ENCODE measurements around the gene GNA12.

GNA12 gene

DNA sequence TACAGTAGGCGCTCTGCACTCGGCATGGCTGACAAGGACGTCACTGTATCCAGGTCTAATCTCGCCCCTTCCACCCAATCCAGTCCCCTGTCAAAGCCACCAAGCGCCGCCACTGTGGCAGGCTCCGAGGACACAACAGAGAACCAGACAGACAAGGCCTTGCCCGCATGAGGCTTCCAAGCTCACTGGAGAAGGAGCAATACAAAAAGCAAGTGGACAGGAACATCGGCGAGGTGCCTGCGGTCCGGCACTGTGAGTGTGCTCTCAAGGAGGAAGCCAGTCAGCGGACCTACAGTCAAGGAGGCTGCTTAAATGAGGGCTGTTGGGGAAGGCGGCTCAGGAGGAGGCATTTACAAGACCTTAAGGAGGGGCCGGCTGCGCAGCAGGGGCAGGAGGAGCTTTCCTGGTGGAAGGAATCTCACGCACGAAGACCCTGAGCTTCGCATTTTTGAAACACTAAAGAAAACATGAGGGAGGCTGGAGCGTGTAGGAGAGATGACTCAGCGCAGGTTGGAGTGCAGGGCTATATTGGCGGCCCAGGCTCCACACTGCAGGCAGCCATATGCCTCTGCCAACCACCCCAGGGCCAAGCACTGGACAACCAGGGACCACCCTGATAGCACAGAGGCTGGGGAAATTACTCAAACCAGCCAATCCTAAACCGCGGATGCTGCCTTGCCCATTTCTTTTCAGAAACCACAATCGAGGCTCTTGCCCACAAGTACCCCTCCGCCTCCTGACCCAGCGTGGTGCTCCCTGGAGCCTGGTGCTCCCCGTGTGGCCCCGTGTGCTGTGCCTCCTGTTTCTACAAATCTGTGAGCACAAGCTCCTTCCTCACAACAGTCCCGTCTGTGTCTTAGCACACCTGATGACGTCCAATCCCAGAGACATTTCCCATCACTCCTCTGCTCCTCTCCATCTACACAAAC lies 28.9 kb downstream of the GNA12 start:
- no peak for DNase-seq

- DNase-seq = no peak
Observed at GRCh38 chr7:2814186-2814945, 29.7 kb downstream of the GNA12 start.

DNA sequence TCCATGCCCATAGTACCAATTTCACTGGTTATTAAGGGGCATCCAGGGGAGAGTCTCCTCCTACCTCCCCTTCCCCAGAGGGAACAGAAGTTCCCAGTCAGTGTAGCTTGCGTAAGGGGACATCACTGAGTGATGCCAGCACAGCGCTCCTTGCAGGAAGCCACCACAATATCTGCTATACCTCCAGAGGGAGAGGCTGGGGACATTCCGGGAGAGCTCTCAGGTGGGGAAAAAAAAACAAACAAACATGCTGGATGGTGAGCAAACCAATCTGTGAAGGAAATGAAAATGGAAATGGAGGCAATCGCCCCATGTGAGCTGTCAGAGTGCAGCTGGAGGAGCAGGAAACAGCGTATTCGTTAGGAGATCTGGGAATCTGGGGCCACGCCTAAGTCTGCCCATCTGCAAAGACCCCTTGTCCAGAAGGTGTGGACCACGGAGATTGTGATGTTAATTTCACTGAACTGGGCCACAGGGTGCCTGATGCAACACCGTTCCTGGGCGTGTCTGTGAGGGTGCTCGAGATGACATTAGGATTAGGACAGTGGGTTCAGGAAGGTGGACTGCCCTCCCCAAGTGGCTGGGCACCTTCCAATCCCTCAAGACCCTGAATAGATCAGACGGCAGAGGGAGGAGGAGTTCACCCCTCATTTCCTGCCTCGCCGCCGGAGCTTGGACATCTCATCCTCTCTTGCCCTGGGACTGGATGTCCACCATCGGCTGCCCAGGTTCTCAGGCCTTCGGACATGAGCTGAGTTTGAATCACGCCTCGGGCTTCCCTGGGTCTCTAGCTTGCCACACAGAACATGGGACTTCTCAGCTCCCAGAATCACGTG lies 30.5 kb downstream of the GNA12 start:
- no peak for DNase-seq

DNA sequence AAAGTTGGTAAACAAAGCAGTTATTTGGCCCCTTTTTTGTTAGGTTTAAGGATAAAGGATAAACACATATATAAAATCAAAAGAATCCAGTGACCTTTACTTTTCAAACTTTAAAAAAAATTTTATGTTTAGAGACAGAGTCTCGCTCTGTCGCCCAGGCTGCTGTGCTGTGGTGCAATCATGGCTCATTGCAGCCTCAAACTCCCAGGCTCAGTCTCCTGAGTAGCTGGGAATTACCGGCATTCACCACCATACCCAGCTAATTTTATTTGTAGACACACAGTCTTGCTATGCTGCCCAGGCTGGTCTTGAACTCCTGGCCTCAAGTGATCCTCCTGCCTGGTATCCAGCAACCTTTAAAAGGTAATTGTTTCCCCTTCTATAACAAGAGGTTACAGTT lies 31.3 kb downstream of the GNA12 start:
- no peak for DNase-seq

DNA sequence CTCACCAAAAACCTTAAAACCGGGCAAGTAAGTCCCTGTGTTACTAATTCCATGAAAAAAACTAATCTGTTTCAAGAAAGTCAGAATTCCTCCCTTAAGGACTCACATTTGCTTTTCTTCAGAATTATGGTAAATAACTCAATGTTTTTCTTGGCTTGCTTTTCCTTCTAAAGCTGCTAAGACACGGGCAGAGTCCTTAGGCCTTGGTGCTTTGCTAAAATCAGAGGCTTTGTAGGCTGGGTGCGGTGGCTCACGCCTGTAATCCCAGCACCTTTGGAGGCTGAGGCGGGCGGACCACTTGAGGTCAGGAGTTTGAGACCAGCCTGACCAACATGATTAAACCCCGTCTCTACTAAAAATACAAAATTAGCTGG lies 32.0 kb downstream of the GNA12 start:
- no peak for DNase-seq

GRCh38 chr7:2811476-2812113 lies 32.5 kb downstream of the GNA12 start:
- DNase-seq = no peak

- DNase-seq = no peak
Observed at GRCh38 chr7:2810682-2811415, 33.3 kb downstream of the GNA12 start.

GRCh38 chr7:2809903-2810625 lies 34.0 kb downstream of the GNA12 start:
- no peak for DNase-seq

DNA sequence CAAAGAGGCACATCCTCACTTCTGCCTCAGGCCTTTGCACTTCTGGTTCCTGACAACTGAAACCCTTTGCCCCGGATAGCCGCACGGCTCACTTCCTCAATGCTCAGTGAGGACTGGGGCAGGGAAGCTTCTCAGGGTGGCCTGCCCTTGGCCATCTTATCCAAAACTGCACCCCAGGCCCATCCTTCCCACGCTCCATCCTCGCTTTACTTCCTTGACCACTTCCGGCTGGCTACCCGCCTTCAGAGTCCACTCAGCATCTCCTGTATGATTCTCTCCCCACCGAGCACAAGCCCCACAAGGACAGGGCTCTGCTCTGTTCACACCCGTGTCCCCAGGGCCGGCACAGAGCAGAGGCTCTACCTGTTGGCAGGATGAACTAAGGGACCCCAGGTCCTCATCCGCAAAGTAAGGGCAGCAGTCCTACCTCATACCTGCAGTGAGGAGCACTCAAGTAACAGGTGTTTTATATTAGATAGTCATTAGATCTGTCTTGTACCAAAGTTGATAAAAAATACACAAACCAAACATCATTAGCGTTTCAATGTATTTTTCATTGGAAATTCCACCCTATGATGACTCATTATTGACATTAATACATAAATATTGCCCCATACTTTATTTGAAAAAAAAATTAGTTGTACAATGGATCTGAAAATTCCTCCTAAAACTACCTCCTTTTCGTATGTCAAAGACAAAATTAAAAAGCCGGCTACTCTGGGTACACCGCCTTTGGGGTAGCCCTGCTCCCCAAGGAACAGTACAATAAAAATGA lies 35.0 kb downstream of the GNA12 start:
- DNase-seq = no peak

DNA sequence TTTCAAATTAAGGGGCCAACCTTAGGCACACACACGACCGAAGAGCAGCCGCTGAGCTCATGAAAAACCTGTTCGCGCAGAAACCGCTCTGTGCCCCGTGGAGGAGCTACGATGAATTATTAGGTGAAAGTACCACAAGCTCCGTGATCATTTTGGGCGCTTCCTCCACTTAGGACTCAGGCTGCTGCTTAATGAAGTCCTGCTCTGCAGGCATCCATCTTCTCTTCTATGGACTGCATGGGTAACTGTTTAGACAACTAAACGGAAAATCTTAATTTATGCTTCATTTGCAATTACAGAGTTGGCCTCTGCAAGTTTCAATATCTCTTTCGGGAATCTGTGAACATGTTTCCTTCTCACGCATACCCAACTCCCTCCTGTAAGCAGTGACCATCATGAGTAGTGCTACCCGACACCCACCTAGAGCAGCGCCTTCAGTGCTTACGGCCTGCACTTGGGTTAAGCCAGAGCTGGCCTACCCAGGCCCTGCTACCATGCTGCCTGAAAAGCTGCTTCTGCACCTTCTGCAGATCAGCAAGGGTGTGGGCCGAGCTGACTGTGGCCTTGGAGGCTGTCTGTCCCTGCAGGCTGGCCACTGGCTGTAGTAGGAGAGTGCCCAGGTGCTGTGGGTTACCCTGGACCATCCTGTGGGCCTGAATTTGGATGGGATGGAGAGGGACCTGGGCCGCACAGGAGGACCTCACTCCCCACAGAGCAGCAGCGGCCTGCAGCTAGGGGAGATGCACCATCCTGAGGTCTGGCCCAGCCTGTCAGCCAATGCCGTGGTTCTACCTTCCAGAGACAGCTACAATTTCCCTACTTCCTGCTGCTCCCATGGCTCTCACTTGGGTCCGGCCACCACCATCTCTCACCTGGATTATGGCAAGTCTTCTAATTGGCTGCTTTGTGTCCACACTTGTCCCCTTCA lies 36.0 kb downstream of the GNA12 start:
- no peak for DNase-seq

- no peak for DNase-seq
Observed at GRCh38 chr7:2807460-2807844, 36.7 kb downstream of the GNA12 start.

DNA sequence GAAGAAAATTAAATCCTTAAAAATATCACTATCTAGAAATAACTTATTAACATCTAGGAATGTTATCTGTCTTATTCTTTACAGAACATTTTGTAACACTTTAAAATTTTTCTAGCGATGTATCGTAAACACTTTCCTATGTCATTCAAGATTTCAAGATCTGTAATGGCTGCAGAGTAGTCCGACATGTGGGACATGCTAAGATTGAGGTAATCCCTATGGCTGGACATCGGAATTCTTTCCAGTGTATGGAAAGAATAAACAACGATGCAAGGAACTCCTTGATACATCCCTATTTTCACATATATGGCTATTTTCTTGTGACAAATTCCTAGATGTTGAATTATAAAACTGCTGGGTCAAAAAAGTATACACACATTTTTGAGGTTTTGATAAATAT lies 37.5 kb downstream of the GNA12 start:
- no peak for DNase-seq

DNA sequence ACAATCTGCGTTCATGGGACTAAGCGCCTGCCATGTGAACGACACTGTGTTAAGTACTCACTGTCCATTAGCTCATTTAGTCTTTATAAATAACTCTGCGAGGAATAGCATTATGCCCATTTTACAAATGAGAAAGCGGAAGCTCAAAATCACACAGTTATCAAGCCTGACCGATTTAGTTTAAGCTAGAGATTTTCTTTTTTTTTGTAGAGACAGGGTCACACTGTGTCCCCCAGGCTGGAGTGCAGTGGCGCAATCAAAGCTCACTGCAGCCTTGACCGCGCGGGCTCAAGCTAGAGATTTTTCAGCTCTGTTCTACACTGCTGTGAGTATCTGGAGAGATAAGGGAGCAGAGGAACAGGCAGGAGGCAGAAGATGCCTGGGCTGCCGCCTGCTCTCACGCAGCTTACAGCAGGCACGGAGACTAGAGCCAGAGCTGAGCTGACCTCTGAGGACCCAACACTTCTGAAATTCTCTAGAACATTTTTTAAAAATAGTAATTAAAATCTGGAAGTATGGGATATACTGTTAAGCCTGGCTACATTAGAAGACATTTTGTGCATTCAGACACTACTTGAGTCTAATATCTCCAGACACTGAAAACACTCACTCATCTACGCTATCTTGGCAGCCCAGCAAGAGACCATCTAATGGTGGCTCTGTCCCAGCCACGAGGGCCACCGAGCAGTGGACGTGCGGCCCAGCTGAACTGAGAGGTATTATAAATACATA lies 38.7 kb downstream of the GNA12 start:
- no peak for DNase-seq

- no peak for DNase-seq
Observed at GRCh38 chr7:2804227-2804763, 39.8 kb downstream of the GNA12 start.

GRCh38 chr7:2803755-2804154 lies 40.4 kb downstream of the GNA12 start:
- no peak for DNase-seq

DNA sequence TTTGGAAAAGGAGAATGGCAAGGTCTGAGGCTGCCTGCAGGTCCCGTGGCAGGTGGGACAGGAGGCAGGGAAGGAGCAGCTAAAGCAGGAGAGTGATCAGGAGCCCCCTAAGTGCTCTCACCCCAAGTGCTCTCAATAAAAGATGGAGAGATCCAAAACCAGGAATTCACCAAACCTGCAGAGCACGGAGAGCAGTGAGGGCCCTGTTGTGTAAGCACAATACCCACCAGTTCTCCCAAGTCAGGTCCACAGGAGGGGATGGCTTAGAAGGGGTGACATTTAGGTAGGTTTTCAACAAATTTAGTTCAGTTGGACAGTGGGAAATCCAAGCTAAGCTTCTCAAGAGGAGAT lies 40.8 kb downstream of the GNA12 start:
- DNase-seq = no peak

DNA sequence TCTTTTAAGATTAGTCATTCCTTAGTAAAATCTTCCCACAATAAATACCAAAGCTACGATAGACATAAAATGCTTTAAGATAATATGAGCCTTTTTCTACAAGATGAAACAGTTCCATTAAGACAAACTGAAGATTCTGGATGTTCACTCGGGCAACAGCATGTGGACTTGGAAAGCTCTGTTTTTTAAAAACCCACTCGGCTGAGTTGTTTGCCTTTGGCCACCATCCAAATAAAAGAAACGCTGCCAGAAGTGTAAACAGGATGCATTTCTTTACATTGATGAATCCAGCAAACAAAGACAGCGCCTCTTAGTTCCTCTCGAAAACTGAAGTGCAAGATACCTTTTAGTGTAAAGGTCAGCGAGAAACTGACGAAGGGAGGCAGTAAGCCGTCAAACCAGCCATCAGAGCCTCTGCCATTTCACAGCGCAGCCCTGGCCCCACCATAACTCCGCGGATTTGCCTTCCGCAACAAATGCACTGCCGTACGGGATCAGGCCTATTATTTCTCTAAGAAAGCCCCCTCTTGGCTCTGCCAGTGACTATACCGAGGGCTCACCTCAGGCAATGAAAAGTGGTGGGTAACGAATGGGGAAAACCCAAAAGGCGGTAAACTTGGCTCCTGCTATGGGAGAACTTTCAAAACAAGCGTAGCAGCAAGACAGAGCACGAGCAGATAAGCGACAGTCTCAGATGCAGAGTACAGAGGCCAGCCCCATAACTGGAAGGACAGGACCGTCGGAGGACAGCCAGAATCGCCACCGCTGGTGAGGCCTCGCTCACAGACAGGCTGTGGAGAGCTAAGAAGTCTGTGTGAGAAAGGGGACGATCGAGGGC lies 41.4 kb downstream of the GNA12 start:
- DNase-seq = no peak

- no peak for DNase-seq
Observed at GRCh38 chr7:2802101-2802500, 42.0 kb downstream of the GNA12 start.

All from activated CD4-positive, alpha-beta T cell treated with anti-CD3 and anti-CD28 coated beads for 4 hours (primary cell).